Hematopoietic multipotent progenitor cell treated with erythropoietin and hydrocortisone succinate and interleukin-3 and kit ligand, for 6 days (in vitro differentiated cells): ENCODE results near the gene RPS5.
"Not testable (repeated sequence)": the region's sequence is repeated elsewhere in the genome, so short reads cannot be mapped to it uniquely, and the experiment has no call there.

Source experiments
- DNase-seq: peaks from one replicate; pipeline ENCODE4 v3.0.0-alpha.2; 2015

RPS5 gene

DNA sequence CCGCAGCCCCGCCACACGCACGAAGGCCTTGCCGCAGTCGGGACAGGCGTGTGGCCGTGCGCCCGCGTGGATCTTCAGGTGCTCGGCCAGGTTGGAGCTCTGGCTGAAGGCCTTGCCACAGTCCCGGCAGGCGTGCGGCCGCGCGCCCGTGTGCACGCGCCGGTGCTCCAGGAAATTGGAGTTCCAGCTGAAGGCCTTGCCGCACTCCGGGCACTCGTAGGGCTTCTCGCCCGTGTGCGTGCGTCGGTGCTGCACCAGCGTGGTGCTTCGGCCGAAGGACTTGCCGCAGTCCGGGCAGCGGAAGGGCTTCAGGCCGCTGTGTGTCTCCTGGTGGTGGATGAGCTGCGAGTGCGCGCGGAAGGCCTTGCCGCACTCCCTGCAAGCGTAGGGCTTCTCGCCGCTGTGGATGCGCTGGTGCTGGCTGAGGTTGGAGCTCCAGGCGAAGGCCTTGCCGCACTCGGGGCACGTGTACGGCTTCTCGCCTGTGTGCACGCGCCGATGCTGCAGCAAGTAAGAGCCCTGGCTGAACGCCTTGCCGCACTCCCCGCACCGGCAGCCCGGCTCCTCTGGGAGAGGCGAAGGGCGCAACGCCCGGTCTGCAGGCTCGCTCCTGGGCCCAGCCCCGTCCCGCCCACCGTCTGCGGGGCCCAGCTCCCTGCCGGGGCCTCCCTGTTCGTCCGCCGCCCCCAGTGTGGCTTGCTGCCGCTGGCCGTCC lies 30.1 kb upstream of the RPS5 start:
- no peak for DNase-seq

DNA sequence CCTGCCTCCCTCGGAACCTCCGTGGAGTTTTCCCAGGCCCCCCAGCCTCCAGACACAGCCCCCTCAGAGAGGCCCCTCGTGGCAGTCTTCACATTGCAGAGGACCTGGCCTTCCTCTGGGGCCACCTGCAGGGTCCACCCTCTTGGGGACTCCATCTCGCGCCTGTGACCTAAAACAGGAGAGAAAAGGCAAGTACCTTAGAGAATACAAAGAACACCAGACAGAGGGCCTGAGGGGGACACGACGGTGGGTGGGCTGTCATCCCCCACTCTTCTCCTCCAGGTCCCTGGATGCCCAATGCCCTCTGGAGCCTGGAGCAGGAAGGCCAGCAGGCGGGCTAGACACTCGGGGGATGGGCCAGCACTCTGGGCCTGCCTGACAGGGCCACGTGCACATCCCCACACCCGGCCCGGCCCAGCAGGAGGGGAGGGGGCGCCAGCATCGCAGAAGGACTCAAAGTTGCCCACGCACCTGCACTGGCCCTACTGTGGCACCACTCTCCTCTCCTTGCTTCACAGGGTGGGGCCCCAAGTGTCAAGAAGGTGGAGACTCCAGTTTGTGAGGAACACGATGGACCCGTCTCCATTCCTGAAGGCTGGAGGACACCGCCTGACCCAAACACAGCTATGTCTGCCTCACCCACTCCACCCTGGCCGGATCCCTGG lies 29.5 kb upstream of the RPS5 start:
- DNase-seq: no peak

- DNase-seq: peak; percentile 79
These were observed 25.2 kb upstream of the RPS5 start for GRCh38 chr19:58361900-58362271.

- peak; percentile 98 for DNase-seq
These were observed 24.6 kb upstream of the RPS5 start, which contains the start of gene ZNF497 for GRCh38 chr19:58362272-58362994. ZNF497 (minus strand) TSS chr19:58362751; CDS start chr19:58357635, 5,116 bp downstream.

DNA sequence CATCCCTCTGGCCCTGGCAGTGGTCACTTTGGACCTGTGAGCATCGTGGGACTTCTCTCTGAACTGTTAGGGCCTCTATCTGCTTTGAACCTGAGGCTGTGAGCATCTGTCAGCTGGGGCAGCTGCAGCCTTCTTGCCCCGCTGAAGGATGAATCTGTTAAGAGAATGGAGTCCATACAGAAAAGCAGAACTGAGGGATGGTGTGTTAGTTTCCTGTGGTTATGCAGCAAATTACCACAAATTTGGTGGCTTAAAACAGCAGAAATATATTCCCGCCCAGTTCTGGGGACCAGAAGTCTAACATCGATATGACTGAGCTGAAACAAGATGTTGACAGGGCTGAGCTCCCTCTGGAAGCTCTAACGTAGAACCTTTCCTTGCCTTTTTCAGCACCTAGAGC lies 22.9 kb upstream of the RPS5 start:
- peak; percentile 82 for DNase-seq

DNA sequence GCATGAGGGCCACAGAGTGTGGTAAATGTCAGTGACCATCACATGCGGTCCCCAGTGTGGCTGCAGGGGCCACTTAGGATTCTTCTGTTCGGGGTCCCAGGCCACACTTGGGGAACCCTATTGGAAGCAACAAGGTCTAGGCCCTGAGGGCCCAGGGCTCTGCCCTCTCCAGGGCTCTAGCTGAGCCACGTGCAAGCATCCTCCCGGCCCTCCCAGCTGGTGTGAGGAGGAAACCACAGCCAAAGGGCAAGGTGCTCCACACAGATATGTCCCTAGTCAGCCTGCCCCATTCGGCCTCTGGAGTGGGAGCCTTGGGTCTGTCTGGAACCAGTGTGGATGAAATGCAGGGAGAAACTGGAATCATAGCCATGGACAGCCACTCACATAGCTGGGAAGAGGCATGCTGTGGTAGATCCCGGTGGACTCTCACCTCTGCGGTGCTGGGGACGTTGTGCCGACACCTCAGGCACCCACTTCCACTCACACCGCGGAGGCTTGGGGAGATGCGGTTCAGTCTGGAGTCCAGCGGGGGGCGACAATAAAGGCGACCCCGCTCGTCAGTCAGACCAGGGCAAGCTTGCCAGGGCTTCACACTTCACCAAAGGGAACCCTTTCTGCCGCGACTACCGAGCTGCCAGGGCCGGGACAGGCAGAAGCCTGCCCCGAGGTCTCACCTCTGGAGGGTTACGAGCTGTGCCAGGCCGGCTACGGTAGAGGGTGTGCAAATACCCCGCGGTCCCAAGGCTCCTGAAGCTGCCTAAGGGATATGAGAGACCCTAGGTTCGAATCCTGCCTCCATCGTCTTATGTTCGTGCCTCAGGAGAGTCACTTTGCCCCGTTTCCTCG lies 20.3 kb upstream of the RPS5 start:
- DNase-seq: peak; percentile 33

DNA sequence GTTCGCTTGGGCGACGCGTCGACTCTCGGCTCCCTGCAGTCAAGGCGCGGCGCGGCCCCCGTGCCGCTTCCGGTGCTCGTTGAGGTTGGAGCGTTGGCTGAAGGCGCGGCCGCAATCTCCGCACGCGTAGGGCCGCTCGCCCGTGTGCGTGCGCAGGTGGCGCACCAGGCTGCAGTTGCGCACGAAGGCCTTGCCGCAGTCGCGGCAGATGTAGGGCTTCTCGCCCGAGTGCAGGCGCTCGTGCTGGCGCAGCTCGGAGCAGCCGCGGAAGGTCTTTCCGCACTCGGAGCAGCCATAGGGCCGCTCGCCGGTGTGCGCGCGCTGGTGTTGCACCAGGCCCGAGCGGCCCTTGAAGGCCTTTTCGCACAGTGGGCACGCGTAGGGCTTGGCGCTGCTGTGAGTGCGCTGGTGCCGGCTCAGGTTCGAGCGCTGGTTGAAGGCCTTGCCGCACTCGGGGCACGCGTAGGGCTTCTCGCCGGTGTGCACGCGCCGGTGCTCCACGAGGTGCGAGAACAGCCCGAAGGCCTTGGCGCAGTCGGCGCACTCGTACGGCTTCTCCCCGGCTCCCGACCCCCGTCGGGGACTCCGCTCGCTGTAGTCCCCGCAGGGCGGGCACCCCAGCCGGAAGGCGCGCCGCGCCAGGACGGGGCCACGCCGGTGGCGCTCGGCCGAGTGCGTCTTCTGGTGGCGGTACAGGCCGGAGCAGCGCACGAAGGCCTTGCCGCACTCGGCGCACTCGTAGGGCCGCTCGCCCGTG lies 19.2 kb upstream of the RPS5 start:
- DNase-seq: no peak

- no peak for DNase-seq
These were observed 18.3 kb upstream of the RPS5 start for GRCh38 chr19:58368561-58369360.

DNA sequence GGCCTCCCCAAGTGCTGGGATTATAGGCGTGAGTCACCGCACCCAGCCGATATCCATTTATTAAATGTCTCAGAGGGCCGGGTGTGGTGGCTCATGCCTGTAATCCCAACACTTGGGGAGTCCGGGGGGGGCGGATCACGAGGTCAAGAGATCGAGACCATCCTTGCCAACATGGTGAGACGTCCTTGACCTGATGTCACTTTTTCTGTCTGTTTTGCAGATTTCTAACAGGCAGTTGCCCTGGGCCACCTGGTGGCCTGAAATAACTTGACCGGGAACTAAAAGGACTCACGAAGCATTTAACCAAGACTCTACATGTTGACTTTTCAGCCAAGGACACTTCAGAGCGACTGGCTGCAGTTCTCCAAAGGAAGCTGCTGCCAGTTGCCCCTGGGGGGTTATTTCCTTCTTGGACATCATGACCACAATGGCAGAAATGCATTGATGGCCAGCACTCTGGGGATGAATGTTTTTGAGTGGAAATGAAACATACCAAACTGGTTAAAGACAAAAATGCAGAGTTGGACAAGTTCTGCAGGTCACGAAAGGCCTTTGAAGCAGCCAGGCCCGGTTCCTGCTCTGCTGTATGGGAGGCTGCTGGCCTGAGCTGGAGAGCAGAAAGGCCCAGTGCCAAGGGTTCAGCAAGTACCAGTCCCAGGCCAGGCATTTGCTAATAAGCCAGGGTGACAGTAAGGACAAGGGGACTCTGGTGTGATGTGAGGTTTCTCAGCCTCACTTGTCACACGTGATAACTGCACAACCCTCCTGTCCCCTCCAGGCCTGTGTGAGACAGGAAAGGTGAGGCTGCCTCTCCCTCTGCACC lies 14.5 kb upstream of the RPS5 start:
- DNase-seq: no peak

DNA sequence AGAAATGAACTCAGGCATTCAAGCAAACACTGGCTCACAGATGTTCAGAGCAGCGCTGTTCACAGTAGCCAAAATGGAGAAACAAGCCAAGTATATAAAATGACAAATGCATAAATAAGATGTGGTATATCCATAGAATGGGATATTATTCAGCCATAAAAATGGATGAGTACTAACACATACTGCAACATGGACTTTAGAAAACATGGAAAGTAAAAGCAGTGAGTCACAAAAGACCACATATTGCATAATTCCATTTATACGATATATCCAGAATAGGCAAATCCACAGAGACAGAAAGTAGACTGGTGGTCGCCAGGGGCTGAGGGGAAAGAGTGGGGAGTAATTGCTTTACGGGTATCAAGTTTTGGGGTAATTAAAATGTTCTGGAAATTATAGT lies 12.9 kb upstream of the RPS5 start:
- no peak for DNase-seq

DNA sequence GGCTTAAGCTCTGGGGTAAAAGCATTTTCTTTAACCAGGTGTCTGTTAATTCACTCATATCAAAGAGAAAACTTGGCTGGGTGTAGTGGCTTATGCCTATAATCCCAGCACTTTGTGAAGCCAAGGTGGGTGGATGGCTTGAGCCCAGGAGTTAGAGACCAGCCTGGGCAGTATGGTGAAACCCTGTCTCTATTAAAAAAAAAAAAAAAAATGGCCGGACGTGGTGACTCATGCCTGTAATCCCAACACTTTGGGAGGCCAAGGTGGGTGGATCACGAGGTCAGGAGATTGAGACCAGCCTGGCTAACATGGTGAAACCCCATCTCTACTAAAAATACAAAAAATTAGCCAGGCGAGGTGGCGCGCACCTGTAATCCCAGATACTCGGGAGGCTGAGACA lies 10.3 kb upstream of the RPS5 start:
- DNase-seq: not testable (repeated sequence)

DNA sequence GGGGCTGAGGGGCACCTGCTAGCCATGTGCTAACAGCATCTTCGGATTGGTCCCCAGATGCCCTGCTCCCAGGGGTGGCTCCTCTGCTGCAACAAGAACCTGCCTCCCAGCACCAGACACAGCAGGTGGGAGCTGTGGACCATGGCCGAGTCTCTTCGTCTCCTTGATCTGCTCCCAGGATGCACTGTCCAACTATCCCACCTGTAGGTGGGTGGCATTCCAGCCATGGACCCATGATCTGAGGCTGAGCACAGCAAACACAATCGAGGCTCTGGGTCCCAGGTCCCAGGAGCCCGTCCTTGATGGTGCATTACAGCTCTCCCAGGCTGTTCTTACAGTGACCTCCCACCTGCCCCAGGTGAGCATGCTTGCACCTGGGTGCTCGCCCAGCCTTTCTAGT lies 7.8 kb upstream of the RPS5 start:
- no peak for DNase-seq

DNA sequence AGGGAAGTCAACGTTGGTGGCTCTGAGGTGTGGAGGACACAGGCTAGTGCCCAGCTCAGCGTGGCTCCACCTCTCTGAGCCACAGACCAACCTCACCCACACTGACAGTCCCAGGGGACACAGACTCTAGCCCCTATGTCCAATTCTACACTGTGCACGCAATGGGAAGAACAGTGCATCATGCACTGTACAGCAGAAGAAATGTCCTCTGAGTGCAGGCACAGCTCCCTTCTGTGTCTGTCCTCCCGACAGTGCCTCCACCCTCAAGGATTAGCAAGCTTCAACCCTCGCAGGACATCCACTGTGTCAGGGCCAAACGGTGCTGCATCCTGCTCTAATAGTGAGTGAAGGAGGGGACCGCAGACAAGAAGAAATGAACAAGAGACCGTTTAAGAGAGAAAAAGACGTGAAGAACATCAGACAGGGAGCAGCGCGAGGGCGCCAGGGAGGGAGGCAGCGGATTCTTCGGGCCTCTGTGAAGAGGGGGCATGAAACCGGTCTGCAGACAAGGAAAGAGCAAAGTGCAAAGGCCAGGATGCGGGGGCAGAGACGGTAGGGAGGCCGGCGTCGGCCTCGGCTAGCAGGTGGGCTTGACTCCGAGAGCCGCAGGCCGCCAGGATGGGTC lies 6.9 kb upstream of the RPS5 start:
- no peak for DNase-seq

- peak; percentile 100 for DNase-seq
These were observed 6.2 kb upstream of the RPS5 start, which contains the start of gene ZNF837 for GRCh38 chr19:58380662-58381459. ZNF837 (minus strand) TSS chr19:58381030; CDS start chr19:58369332, 11,698 bp downstream.

- no peak for DNase-seq
These were observed 5.4 kb upstream of the RPS5 start for GRCh38 chr19:58381460-58382212.

- DNase-seq: no peak
These were observed 4.0 kb upstream of the RPS5 start for GRCh38 chr19:58382997-58383603.

- DNase-seq: no peak
These were observed 1.7 kb upstream of the RPS5 start for GRCh38 chr19:58385313-58385890.
